ENCODE data around the gene FOXP1.

The FOXP1 gene

DNA sequence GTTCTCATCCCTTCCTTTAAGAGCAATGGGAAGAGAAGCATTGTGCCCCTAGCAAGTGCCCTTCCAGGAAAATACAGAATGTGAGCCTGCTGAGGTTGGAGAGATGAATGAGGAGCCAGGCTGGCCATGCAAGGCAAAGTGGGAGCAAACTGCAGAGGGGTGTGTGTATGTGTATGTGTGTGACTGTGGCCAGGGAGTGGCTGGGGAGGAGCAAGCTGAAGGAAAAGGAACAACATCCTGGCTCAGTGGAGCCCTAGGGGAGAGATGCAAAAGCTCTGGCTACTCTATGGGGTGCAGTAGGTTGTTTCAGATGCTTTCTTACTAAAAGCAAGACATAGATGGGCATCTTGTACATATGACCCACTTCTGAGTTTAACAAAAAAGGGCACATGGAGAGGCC is 20.6 kb downstream of the FOXP1 start:
- DNase-seq = no peak

DNA sequence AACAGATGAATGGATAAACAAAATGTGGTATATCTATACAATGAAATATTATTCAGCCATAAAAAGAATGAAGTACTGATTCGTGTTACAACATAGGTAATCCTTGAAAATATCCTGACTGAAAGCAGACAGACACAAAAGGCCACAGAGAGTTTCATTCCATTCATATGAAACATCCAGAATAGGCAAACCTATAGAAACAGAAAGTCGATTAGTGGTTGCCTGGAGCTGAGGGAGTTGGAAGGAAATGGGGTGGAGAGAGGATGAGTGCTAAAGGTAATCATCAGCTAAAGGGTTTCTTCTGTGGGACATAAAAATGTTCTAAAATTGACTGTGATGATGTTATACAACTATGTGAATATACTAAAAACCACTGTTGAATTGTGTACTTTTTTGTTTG is 22.9 kb downstream of the FOXP1 start:
- no peak for DNase-seq

DNA sequence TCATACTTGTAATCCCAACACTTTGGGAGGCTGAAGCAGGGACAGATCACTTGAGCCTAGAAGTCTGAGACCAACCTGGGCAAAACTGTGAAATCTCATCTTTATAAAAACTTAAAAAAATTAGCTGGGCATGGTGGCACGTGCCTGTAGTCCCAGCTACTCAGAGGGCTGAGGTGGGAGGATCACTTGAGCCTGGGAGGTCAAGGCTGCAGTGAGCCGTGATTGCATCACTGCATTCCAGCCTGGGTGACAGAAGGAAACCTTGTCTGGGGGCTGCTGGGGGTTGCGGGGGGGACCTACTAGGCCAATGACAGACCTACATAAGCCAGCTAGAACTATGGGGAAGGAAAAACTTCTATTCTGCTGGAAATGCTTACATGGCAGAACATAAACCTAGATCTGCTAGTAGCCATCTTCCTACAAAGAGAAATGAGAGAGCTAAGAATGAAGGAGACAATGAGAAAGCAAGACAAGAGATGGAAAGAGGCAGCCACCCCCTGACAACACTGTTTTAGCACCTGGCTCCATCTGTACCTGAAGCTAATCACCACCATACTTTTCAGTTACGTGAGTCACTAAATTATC is 23.9 kb downstream of the FOXP1 start:
- no peak for DNase-seq

DNA sequence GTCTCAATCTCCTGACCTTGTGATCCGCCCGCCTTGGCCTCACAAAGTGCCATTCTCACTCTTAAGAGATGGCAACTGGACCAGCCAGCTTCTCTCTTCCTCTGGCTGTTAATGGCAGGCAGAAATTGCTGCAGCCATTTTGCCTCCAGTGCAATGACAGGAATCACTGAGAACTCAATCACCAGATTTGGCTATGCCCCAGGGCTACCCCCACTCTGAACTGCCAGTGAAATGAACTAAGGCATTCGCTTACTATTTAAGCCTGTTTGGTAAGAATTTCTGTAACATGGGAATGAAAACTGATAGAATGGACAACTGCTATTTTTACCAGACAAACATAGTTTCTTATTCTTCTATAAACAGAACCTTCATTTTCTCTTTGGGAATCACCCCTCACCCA is 24.5 kb downstream of the FOXP1 start:
- no peak for DNase-seq

DNA sequence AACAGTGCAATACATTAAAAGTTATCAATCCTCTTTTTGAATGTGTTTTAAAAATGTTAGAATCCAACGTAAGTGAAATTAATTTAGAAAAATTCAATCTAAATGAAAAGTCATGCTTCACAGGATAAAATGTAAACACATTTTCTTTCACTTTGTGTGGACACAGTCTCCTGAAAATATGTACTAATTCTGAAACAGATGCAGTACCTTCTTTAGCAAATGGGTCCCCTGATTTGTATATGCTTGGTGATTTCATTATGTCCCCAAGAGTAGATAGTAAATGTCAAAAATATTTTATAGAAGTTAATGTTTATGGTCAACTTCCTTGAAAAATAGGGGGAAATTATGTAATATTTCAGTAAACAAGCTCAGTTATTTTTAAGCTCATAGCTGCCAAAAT is 28.9 kb downstream of the FOXP1 start:
- no peak for DNase-seq

DNA sequence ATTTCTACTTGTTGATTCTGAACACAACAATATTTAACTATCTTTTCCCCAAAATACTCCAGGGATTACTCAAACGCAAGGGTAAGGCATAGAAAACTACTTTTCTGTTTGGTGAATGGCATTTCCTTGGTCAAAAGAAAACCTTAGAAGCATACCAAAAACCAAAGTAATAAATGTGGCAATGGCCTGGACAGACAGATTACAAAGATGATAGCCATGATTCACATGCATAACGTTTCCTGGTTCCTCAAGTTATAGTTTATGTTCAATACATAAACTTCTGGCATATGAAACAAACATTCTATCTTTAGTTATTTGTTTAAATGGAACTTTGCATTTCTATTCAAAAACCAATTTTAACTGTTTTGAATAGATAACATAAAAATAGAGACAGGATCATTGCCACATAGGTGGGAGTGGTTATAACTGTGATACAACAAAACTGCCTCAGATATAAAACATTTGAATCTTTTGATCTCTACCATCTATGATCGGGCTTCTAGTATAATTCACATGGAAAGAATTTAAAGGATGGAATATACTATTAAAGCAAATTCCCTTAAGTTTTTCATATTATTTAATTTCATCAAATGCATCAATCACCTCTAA is 32.1 kb downstream of the FOXP1 start:
- DNase-seq = peak; percentile 30

DNA sequence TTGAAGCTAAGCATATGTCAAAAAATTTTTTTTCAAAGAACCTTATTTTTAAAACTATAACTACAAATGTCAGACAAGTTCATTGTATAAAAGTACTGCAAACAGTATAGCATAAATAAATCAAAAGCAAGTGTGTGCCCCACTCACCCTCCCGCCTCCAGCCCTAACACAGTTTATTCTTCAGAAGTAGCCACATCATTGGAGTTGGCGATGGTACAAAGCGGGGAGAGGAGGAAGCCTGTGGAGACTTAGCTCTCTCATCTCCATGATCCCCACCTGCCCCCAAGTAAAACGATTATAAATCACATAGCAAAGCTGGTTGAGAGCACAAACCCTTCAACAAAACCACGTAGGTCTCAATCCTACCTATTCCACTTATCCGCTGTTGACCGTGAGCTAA is 33.6 kb downstream of the FOXP1 start:
- no peak for DNase-seq

DNA sequence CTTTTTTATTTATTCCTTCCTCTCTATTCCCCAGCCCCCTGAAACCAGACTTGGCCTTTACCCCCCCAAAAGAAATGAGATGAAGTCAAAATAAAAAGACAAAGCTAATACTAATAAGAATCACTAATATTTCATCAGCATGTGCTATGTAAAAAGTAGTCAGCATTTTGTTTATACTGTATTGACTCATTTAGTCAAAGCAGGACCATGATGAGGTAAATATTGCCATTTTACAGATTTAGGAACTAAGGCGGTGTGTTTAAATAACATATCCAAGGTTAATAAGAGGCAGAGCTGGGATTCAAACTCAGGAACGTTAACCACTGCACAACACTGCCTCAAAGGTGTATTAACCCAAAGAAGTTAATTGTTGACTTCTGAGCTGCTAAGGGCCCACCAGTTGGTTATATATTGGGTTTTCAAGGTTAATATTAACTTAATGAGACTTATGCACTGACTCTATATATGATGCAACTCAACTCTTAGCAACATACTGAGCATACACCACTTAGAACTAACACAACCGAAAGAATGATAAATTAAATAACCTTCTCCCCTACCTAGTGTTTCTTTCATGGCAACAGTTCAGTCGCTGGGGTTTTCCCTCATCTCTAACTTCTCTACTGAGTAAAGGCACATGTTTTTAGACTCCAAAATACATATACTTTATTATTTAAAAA is 34.7 kb downstream of the FOXP1 start:
- DNase-seq = no peak

DNA sequence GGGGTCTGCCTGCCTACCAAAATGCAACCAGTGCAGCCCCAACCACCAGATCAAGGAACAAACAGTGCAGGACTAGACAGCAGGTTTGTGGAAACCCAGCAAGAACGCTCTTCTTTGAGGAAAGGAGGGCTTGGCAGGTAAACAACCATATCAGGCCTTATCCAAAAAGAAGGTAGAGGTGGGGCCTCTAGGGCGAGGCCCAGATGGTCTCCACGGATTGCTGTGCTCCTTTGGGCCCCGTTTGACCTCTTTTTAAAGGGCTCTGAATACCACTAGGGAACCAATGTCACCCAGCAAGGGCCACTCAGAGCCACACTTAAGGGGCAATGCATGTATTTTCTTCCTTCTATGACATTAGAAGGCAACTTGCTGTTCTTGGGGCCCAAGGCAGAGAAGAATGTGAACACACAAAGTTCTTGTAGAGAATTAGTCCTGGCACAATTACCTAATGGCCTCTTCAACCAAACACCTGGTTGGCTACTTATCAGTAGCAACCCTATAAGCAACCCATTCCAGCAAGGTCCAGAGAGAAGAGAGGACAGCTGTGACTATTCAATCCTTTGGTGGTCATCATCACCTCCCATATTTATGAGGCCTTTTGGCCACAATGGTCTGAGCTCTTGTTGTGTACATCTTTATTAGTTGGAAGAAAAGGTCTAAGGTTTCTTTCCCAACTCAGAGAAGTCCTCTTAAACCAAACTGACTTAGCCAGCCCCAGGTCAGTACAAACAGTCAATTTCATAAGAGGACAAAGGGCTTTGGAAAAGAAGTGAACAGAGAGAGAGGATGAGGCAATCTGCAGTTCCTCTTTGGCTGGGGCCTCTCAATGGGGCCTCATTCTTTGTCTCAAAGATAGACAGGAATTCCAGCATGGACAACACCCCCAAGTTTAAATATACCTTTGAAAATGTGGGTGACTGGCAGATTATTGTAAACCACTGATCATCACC is 36.0 kb downstream of the FOXP1 start:
- peak; percentile 21 for DNase-seq

DNA sequence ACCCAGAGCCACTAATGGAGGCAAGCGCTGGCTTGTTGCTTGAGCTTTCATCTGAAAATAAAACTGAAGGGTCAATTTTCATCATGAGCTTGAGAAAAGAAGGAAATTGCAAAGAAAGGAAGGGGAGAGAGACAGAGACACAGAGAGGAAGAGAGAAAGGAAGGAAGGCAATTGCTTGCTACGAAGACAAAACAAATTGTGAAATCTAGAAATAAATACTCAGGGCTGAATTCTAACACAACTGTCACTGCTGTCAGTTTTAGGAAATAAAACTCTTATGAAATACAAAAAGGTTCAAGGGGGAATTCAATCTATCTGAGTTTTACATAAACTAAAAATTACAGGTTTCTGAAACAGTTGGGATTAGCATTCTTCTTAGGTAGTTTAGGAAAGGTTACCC is 36.7 kb downstream of the FOXP1 start:
- no peak for DNase-seq

DNA sequence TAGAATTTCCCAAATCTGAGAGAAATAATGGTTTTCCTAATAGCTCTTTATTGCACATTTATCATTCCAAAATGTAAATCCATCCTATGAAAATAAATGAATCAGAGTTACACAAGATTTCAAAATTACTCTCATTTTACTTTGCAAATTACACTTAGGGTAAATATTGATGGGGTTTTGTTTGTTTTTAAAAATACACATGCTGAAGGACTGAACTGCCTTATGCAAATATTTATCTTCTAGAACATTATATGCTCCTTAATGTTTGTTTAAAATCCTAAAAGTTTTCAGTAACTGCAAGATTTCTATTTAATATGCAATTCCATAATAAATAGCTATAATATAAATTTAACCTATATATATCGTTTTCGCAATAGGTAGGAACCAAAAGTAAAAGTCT is 38.2 kb downstream of the FOXP1 start:
- no peak for DNase-seq

DNA sequence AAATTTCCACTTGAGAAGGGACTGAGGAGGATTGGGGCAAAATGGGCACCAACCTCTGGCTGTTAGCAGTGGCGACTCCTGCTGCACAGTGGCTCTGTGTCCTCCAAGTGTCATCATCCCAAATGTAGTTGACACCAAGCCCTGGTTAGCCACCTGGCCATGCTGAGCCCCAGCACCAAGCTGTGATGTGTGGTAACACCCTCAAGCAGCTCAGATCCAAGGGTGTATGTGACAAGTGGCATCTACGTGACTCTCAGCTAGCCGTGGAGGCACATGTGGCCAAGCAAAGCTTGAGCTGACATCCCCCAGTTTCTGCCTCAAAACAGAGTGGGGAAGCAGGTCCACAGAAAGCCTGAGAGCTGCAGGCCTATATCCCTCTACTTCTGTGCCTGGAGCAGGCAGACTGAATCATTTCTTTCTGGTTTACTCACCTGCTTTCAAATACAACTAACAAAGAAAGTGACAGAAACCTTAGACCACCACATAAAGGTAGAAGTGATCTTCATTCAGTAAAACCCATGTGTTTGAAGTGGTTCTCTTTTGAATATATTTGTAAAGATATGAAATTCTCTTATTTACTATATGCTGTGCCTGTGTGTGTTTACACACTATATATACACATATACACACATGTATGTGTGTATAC is 40.0 kb downstream of the FOXP1 start:
- DNase-seq = no peak

DNA sequence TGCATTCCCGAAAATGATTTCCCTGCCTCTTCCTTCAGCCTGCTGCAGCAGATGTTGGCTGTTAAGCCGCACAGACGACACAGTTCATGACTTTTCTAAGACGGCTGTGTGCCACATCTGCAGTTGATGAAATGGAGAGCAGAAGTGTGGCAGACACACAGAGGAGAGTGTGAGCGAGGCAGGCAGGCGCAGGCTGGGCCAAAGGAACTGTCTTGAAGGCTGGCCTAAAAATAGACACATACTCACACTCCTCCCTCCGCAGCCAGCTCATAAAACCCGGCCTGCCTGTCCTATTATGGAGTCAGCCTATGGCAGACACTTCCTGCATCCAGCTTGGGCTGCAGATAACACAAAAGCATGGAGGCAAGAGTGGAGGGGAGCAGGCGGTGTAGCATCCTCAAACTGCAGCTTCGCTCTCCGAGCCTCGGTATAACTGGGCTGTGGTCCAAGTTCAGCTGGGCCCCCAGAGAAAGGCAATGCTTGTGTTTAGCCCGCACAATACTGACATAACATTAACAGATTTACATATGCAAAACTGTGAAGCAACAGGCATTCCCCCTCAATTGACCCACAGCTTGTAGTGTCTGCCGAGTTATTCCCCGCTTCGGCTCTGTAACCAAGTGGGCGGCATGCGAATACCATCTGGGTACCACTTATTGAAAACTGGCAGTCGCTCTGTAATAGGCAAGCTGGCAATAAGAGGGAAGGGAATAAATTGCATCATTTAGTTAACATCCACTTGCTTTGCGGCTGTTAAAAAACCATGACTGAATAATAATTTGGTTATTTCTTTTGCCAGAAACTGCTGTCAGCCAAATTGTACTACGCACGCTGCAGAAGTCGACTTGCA is 40.8 kb downstream of the FOXP1 start:
- peak; percentile 9 for DNase-seq

DNA sequence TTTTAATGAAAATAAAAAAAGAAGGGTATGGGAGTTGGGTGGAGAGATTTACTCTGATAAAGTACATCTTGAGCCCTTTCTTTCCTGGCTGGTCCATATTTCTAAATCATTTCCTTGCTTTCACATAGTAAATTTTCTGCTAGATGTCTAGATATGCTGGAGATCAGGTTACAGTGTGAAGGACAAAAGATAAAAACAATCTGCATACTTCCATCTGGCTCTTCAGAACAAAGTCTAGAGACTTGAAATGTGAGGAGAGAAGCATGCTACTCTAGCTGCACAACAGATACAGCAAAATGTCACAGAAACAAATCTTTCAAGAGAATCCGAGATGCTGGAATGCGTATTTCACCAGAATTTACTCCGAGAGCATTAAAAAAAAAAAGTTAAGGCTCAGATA is 42.2 kb downstream of the FOXP1 start:
- DNase-seq = no peak

DNA sequence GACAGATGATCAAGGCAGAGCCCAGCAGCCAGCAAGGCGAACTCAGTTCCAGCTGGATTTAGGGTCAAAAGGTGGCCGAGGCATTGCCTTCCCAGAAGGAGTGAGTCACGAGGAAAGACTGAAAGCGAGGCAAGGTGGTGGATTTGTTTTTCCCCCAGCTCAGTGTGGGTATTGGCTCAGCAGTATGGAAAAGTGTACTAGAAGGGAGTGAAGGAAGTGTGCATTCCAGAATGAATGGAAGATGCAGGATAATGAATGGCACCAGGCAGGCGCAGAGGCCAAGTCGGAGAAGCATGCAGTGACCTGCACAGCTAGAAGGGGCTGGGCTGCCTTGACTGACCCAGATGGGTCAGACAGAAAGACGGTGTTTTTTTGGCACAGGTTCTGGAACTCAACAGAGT is 46.3 kb downstream of the FOXP1 start:
- DNase-seq = no peak

DNA sequence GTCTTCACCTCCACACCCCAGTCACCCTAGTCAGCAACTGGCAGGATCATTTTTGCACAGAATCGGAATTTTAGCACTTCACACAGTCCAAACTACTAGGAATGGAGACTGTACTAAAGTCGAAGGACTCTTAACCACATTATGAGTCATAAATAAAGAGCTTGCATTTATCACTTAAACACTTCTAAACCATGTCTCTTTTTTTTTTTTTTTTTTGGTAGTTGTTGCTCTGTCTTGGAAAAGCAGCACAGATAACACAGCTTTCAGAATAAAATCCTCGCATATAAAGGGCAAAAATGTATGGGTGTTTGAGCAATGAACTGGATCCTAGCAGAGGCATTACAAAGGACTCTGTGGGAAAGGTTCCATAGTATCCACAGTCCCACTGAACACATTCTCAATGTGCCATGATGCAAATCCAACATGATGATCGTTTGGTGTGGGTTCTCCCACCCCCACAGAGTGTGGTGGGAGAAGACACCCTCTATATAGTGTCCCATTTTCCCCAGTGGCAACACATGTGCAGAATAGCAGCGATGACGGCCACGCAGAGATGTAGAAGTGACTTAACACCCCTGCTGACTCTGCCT is 47.1 kb downstream of the FOXP1 start:
- peak; percentile 1 for DNase-seq

DNA sequence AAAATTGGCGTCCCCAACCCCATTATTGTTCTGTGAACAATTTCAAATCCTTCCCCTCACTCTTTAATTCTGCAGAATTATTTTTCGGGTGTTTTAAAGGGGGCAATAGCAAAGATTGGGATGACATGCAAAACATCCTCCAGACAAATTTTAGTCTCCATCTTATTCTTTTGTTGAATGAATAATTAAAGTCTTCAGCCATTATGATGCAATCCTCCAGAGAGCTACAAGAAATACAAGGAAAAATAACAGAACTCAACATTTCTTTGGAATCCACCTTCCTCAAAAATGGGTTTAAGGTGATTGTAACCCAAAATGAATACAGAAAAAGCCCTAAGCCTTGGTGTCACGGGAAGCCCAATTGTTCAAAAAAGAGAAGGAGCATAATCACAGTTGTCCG is 49.9 kb downstream of the FOXP1 start:
- no peak for DNase-seq

DNA sequence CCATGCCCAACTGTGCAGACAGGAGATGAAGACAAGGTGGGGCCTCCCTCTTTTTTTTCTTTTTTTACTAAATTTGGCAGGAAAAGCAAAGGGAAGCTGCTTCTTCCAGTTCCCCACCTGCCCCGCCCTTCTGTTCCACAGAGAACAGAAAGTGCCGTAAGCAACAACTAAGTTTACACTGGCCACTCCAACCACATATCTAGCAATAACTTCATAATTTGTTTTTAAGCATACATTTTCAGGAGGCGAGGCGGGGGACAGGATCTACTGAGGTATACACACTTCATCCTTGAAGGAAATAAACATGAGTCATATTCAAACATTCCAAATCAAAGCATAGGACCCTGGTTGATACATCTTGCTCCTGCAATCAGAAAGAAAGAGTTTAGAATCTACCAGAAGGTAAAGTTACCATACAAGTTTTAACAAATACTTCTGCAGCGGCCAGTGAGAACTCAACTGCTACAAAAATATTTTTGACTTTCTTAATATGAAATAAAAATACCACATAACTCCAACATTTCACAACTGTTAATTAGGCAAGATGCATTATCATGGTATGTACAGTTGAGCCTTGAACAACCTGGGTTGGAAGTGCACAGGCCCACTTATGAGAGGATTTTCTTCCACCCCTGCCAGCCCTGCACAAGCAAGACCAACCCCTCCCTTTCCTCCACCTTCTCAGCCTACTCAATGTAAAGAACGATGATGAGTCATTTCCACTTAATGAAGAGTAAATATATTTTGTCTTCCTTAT is 50.7 kb downstream of the FOXP1 start:
- no peak for DNase-seq

DNA sequence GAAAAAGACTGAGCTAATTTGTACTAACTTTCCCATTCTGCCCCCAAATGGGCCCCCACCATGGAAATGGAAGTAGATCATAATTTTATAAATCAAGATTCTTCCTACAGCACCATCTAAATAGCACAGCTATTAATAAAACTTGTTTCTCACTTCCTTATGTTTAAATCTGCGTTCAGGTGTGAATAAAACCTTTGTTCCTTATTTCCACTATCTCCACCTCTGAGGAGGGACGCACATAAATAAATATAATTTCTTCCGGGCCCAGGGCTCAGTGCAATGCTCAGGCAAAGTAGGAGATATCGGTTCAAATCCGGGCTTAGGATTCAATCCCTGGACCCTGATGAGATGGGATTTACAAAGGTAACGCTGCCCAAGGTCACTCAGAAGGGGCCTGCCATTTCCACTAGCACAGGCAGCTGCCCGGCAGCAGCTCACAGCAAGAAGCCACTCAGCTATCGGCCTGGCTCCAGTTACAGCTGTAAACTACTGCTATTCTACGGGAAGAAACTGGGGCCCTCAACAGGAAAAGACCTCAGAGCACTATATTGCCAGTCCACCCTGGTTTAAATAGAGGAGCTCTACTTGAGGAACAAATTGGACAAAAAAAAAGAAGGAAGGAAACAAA is 52.5 kb downstream of the FOXP1 start:
- no peak for DNase-seq

DNA sequence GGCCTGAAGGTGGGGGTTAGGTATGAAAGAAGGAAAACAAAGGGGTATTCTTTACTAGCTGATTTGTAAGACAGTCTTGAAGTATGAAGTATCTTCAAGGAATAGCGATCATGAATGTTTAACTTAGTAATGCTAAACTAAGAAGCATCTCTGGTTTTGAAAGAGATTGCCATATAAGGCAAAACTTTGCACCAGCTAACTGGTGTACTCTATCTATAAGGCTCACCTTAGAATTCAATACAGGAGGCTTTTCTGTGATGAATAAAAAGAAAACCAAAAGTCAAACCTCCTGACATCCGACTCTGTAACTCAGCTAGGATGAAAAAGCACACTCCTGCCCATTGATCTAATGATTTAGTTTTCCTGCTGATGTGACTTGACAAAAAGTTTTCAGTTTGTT is 54.7 kb downstream of the FOXP1 start:
- DNase-seq = no peak
